ENCODE results near the gene PPIC.

Gene PPIC

GRCh38 chr5:123044926-123045617 is 8.5 kb upstream of the PPIC start:
- DNase-seq (ENCODE audit: low read depth in 1 of 2, low spot score in 1 of 2) = no peak
- TF ChIP-seq JUND (IDR thresholded peaks at IDR 0.05; ENCODE audit: low read depth) = no peak

GRCh38 chr5:123039673-123040072 is 3.1 kb upstream of the PPIC start:
- in situ Hi-C loops (cut with HindIII; ENCODE audit: low pct_unique_long_range_greater_than_20kb, low sequenced_read_pairs) = no loop called here
- no peak for TF ChIP-seq JUND (IDR thresholded peaks at IDR 0.05; ENCODE audit: low read depth)
- DNase-seq (ENCODE audit: low read depth in 1 of 2, low spot score in 1 of 2) = no peak

More at GRCh38 chr5:123044926-123045617, 8.5 kb upstream of the PPIC start:
- in situ Hi-C loops (cut with HindIII; ENCODE audit: low pct_unique_long_range_greater_than_20kb, low sequenced_read_pairs) = no loop called here

GRCh38 chr5:123037104-123037418 is 536 bp upstream of the PPIC start:
- no peak for TF ChIP-seq JUND (IDR thresholded peaks at IDR 0.05; ENCODE audit: low read depth)
- in situ Hi-C loops (cut with HindIII; ENCODE audit: low pct_unique_long_range_greater_than_20kb, low sequenced_read_pairs) = no loop called here
- DNase-seq (ENCODE audit: low read depth in 1 of 2, low spot score in 1 of 2) = no peak

- no peak for TF ChIP-seq JUND (IDR thresholded peaks at IDR 0.05; ENCODE audit: low read depth)
- in situ Hi-C loops (cut with HindIII; ENCODE audit: low pct_unique_long_range_greater_than_20kb, low sequenced_read_pairs) = no loop called here
- peak; percentile 54 to 68 for DNase-seq (ENCODE audit: low read depth in 1 of 2, low spot score in 1 of 2)
Measured at GRCh38 chr5:123035918-123036390, 571 bp downstream of the PPIC start.

GRCh38 chr5:123035360-123035917 is 1.1 kb downstream of the PPIC start:
- peak; percentile 27 to 48 for DNase-seq (ENCODE audit: low read depth in 1 of 2, low spot score in 1 of 2)
- in situ Hi-C loops (cut with HindIII; ENCODE audit: low pct_unique_long_range_greater_than_20kb, low sequenced_read_pairs) = no loop called here
- TF ChIP-seq JUND (IDR thresholded peaks at IDR 0.05; ENCODE audit: low read depth) = no peak

GRCh38 chr5:123033157-123033671 is 3.3 kb downstream of the PPIC start:
- DNase-seq (ENCODE audit: low read depth in 1 of 2, low spot score in 1 of 2) = peak in 1 of 2 experiments; percentile 23
- in situ Hi-C loops (cut with HindIII; ENCODE audit: low pct_unique_long_range_greater_than_20kb, low sequenced_read_pairs) = no loop called here
- no peak for TF ChIP-seq JUND (IDR thresholded peaks at IDR 0.05; ENCODE audit: low read depth)

- in situ Hi-C loops (cut with HindIII; ENCODE audit: low pct_unique_long_range_greater_than_20kb, low sequenced_read_pairs) = no loop called here
- no peak for TF ChIP-seq JUND (IDR thresholded peaks at IDR 0.05; ENCODE audit: low read depth)
- no peak for DNase-seq (ENCODE audit: low read depth in 1 of 2, low spot score in 1 of 2)
Measured at GRCh38 chr5:123028222-123028621, 8.3 kb downstream of the PPIC start.

GRCh38 chr5:123014689-123015088 is 21.8 kb downstream of the PPIC start:
- TF ChIP-seq JUND (IDR thresholded peaks at IDR 0.05; ENCODE audit: low read depth) = no peak
- in situ Hi-C loops (cut with HindIII; ENCODE audit: low pct_unique_long_range_greater_than_20kb, low sequenced_read_pairs) = no loop called here
- no peak for DNase-seq (ENCODE audit: low read depth in 1 of 2, low spot score in 1 of 2)

- no peak for DNase-seq (ENCODE audit: low read depth in 1 of 2, low spot score in 1 of 2)
- TF ChIP-seq JUND (IDR thresholded peaks at IDR 0.05; ENCODE audit: low read depth) = no peak
- in situ Hi-C loops (cut with HindIII; ENCODE audit: low pct_unique_long_range_greater_than_20kb, low sequenced_read_pairs) = no loop called here
Measured at GRCh38 chr5:123012321-123012720, 24.2 kb downstream of the PPIC start.

GRCh38 chr5:123007754-123008153 is 28.8 kb downstream of the PPIC start:
- in situ Hi-C loops (cut with HindIII; ENCODE audit: low pct_unique_long_range_greater_than_20kb, low sequenced_read_pairs) = no loop called here
- TF ChIP-seq JUND (IDR thresholded peaks at IDR 0.05; ENCODE audit: low read depth) = no peak
- no peak for DNase-seq (ENCODE audit: low read depth in 1 of 2, low spot score in 1 of 2)

GRCh38 chr5:123007182-123007581 is 29.3 kb downstream of the PPIC start:
- in situ Hi-C loops (cut with HindIII; ENCODE audit: low pct_unique_long_range_greater_than_20kb, low sequenced_read_pairs) = no loop called here
- no peak for TF ChIP-seq JUND (IDR thresholded peaks at IDR 0.05; ENCODE audit: low read depth)
- no peak for DNase-seq (ENCODE audit: low read depth in 1 of 2, low spot score in 1 of 2)

GRCh38 chr5:123001808-123002207 is 34.7 kb downstream of the PPIC start:
- in situ Hi-C loops (cut with HindIII; ENCODE audit: low pct_unique_long_range_greater_than_20kb, low sequenced_read_pairs) = no loop called here
- no peak for TF ChIP-seq JUND (IDR thresholded peaks at IDR 0.05; ENCODE audit: low read depth)
- no peak for DNase-seq (ENCODE audit: low read depth in 1 of 2, low spot score in 1 of 2)

- in situ Hi-C loops (cut with HindIII; ENCODE audit: low pct_unique_long_range_greater_than_20kb, low sequenced_read_pairs) = no loop called here
- TF ChIP-seq JUND (IDR thresholded peaks at IDR 0.05; ENCODE audit: low read depth) = no peak
- no peak for DNase-seq (ENCODE audit: low read depth in 1 of 2, low spot score in 1 of 2)
Measured at GRCh38 chr5:123000731-123001130, 35.8 kb downstream of the PPIC start.

Measured in T47D (cell line).